ENCODE data around the gene MCM3AP.

GRCh38 chr21:46269466-46269865 is 15.9 kb downstream of the MCM3AP start:
- TF ChIP-seq, protein P1, sequence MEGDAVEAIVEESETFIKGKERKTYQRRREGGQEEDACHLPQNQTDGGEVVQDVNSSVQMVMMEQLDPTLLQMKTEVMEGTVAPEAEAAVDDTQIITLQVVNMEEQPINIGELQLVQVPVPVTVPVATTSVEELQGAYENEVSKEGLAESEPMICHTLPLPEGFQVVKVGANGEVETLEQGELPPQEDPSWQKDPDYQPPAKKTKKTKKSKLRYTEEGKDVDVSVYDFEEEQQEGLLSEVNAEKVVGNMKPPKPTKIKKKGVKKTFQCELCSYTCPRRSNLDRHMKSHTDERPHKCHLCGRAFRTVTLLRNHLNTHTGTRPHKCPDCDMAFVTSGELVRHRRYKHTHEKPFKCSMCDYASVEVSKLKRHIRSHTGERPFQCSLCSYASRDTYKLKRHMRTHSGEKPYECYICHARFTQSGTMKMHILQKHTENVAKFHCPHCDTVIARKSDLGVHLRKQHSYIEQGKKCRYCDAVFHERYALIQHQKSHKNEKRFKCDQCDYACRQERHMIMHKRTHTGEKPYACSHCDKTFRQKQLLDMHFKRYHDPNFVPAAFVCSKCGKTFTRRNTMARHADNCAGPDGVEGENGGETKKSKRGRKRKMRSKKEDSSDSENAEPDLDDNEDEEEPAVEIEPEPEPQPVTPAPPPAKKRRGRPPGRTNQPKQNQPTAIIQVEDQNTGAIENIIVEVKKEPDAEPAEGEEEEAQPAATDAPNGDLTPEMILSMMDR (IDR thresholded peaks at IDR 0.05; ENCODE audit: low read depth, low read length, poor library complexity, severe bottlenecking), result no peak
- no peak for TF ChIP-seq EZH2phosphoT487 (IDR thresholded peaks at IDR 0.05; ENCODE audit: borderline replicate concordance, low read length)

Measured in DOHH2 (cell line).